Ovary (tissue), 3 donors: ENCODE results near the gene CACNA1S.

Experiments used
- EP300 ChIP-seq: sonication (generic); formaldehyde crosslinking; IDR thresholded peaks from one replicate; pipeline ENCODE4 v1.6.1; 2017; ENCODE audit warnings: antibody characterized with exemption
- POLR2A ChIP-seq: fragments of 450-650 bp; IDR thresholded peaks from one replicate; pipeline ENCODE4 v1.6.1; 2017; ENCODE audit warnings: antibody characterized with exemption, mild to moderate bottlenecking, moderate library complexity
- TF ChIP-seq, protein P1 (sequence below), 3 donors: fragments of 450-650 bp in 2 of 3; fragments of 200-600 bp in 1 of 3; IDR thresholded peaks; one replicate each; pipeline versions ENCODE4 v1.5.1 to v1.8.0; 2016 to 2022; ENCODE audit warnings: antibody characterized with exemption in 3 of 3, mild to moderate bottlenecking in 1 of 3
- donor health status: DM: no; HTN: no; CAD: no.

DNA sequence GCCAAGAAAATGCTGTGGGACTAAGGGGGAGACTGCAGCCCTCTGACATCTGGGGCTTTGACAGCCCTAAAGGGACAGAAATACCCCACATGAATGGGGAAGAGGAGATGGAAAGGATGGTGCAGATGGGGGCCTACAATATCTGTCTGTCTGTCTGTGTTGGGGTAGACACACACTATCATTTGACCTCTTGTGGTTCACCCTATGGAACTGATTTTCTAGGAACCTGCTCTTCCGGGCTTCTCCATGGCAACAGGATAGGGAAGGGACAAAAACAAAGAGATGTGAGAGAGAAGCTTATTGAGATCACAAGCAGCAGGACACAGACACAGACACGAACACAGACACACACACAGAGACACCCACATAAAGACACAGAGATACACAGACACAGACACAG is 105.8 kb downstream of the CACNA1S start:
- no peak for TF ChIP-seq POLR2A
- TF ChIP-seq, protein P1, sequence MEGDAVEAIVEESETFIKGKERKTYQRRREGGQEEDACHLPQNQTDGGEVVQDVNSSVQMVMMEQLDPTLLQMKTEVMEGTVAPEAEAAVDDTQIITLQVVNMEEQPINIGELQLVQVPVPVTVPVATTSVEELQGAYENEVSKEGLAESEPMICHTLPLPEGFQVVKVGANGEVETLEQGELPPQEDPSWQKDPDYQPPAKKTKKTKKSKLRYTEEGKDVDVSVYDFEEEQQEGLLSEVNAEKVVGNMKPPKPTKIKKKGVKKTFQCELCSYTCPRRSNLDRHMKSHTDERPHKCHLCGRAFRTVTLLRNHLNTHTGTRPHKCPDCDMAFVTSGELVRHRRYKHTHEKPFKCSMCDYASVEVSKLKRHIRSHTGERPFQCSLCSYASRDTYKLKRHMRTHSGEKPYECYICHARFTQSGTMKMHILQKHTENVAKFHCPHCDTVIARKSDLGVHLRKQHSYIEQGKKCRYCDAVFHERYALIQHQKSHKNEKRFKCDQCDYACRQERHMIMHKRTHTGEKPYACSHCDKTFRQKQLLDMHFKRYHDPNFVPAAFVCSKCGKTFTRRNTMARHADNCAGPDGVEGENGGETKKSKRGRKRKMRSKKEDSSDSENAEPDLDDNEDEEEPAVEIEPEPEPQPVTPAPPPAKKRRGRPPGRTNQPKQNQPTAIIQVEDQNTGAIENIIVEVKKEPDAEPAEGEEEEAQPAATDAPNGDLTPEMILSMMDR (IDR thresholded peaks at IDR 0.05): no peak
- TF ChIP-seq EP300: no peak
